A673 (cell line): ENCODE results near the gene CHTF18.

ENCODE experiments used
- EZH2 ChIP-seq: fragments of 200-600 bp; sonication (generic); IDR thresholded peaks from 2 replicates; pipeline ENCODE4 v1.6.1; 2017; ENCODE audit warnings: borderline replicate concordance, low read depth, mild to moderate bottlenecking, mixed read lengths, antibody characterized with exemption, low read length; ENCODE audit not compliant: poor library complexity, severe bottlenecking
- TF ChIP-seq, protein P1 (sequence below): fragments of 300-800, 200-600 bp; sonication (generic); conservative IDR thresholded peaks from 2 replicates; pipeline ENCODE4 v1.5.1; 2017; ENCODE audit warnings: low read depth, mild to moderate bottlenecking, antibody characterized with exemption, low read length, moderate library complexity, mixed read lengths

DNA sequence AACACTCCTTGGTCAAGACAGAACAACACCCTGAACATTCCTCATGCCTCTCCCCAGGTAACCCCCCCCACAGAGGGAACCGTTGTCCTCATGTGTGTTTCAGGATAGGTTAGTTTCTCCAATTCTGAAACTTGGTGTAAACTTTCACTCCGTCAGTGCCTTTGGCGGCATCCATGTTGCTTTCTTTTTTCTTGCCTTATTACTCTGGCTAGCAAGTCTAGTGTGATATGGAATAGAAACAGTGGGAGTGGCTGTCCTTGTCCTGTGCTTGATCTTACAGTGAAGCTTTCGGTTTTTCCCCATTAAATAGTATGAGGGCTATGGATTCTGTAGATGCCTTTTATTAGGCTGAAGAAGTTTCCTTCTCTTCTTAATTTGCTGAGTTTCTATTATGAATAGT, 47.8 kb downstream of the CHTF18 start:
- TF ChIP-seq, protein P1, sequence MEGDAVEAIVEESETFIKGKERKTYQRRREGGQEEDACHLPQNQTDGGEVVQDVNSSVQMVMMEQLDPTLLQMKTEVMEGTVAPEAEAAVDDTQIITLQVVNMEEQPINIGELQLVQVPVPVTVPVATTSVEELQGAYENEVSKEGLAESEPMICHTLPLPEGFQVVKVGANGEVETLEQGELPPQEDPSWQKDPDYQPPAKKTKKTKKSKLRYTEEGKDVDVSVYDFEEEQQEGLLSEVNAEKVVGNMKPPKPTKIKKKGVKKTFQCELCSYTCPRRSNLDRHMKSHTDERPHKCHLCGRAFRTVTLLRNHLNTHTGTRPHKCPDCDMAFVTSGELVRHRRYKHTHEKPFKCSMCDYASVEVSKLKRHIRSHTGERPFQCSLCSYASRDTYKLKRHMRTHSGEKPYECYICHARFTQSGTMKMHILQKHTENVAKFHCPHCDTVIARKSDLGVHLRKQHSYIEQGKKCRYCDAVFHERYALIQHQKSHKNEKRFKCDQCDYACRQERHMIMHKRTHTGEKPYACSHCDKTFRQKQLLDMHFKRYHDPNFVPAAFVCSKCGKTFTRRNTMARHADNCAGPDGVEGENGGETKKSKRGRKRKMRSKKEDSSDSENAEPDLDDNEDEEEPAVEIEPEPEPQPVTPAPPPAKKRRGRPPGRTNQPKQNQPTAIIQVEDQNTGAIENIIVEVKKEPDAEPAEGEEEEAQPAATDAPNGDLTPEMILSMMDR = no peak
- no peak for TF ChIP-seq EZH2
